GM03348 (cell line): ENCODE results near the gene MRPL2.
"Not testable (repeated sequence)": the region's sequence is repeated elsewhere in the genome, so short reads cannot be mapped to it uniquely, and the experiment has no call there.

Source experiments
- DNase-seq: peaks from one replicate; pipeline ENCODE4 v3.0.0; 2012; ENCODE audit warnings: low spot score

Gene MRPL2

GRCh38 chr6:43082806-43083655, 23.8 kb upstream of the MRPL2 start:
- no peak for DNase-seq

- not testable (repeated sequence) for DNase-seq
Observed at GRCh38 chr6:43081922-43082321, 22.7 kb upstream of the MRPL2 start.

- no peak for DNase-seq
Observed at GRCh38 chr6:43081043-43081442, 21.8 kb upstream of the MRPL2 start.

- peak; percentile 53 for DNase-seq
Observed at GRCh38 chr6:43078691-43079090, 19.5 kb upstream of the MRPL2 start.

GRCh38 chr6:43077981-43078511, 18.8 kb upstream of the MRPL2 start:
- DNase-seq: peak; percentile 69

GRCh38 chr6:43077333-43077809, 18.1 kb upstream of the MRPL2 start:
- DNase-seq: peak; percentile 20

GRCh38 chr6:43076464-43077332, 17.5 kb upstream of the MRPL2 start:
- DNase-seq: peak; percentile 47

GRCh38 chr6:43075670-43076463, 16.6 kb upstream of the MRPL2 start, which contains the start of gene PTK7:
Gene PTK7 (plus strand): TSS chr6:43076314. CDS start chr6:43076489, 175 bp downstream.
- DNase-seq: peak; percentile 86

GRCh38 chr6:43074847-43075669, 15.8 kb upstream of the MRPL2 start:
- DNase-seq: peak; percentile 80

GRCh38 chr6:43070028-43070632, 10.9 kb upstream of the MRPL2 start:
- peak; percentile 79 for DNase-seq

- DNase-seq: no peak
Observed at GRCh38 chr6:43062818-43063217, 3.6 kb upstream of the MRPL2 start.

- no peak for DNase-seq
Observed at GRCh38 chr6:43061861-43062260, 2.6 kb upstream of the MRPL2 start.

GRCh38 chr6:43060755-43061633, 1.8 kb upstream of the MRPL2 start:
- DNase-seq: no peak

GRCh38 chr6:43060034-43060754, 960 bp upstream of the MRPL2 start:
- peak; percentile 25 for DNase-seq

- DNase-seq: no peak
Observed at GRCh38 chr6:43058531-43058930, 703 bp downstream of the MRPL2 start.

- no peak for DNase-seq
Observed at GRCh38 chr6:43055966-43056365, 3.3 kb downstream of the MRPL2 start.

GRCh38 chr6:43054206-43054943, 4.9 kb downstream of the MRPL2 start:
- DNase-seq: no peak
